Neural progenitor cell (in vitro differentiated cells): ENCODE results near the gene TTYH2. TPM values are rescaled to one million over a fixed set of nuclear protein-coding genes. Genes with fewer than 3 reads are reported as not detected.

Experiments used
- DNase-seq: peaks from one replicate; pipeline ENCODE4 v3.0.0-alpha.2; 2016; ENCODE audit warnings: low spot score
- H2AFZ ChIP-seq: fragments of 200-600 bp; sonication (generic); replicated peaks from 2 replicates; pipeline ENCODE4 v1.6.1; 2016; ENCODE audit warnings: antibody characterized with exemption
- H3F3A ChIP-seq: fragments of 200-600 bp; sonication (generic); 2 replicates; pipeline ENCODE4 v1.6.1; 2016; ENCODE audit warnings: antibody characterized with exemption, low read depth
- H3K27ac ChIP-seq: fragments of 200-600 bp; sonication (generic); 2 replicates; pipeline ENCODE4 v1.5.1; 2016; ENCODE audit warnings: mild to moderate bottlenecking
- H3K27me3 ChIP-seq: fragments of 200-600 bp; sonication (generic); 2 replicates; pipeline ENCODE4 v1.6.1; 2016; ENCODE audit warnings: mild to moderate bottlenecking, moderate library complexity
- H3K36me3 ChIP-seq: fragments of 200-600 bp; sonication (generic); 2 replicates; pipeline ENCODE4 v1.5.1; 2016
- H3K4me1 ChIP-seq: fragments of 200-600 bp; sonication (generic); 2 replicates; pipeline ENCODE4 v1.6.1; 2016; ENCODE audit warnings: mixed run types
- H3K4me2 ChIP-seq: fragments of 200-600 bp; sonication (generic); 2 replicates; pipeline ENCODE4 v1.6.1; 2016
- H3K4me3 ChIP-seq: fragments of 200-600 bp; sonication (generic); 2 replicates; pipeline ENCODE4 v1.5.1; 2016
- H3K79me2 ChIP-seq: fragments of 200-600 bp; sonication (generic); 2 replicates; pipeline ENCODE4 v1.6.1; 2016; ENCODE audit warnings: low read depth
- H3K9ac ChIP-seq: fragments of 200-600 bp; sonication (generic); 2 replicates; pipeline ENCODE4 v1.6.1; 2016
- H3K9me3 ChIP-seq: fragments of 200-600 bp; sonication (generic); 2 replicates; pipeline ENCODE4 v1.5.1; 2016; ENCODE audit warnings: low read depth
- H4K20me1 ChIP-seq: fragments of 200-600 bp; sonication (generic); 2 replicates; pipeline ENCODE4 v1.6.1; 2016; ENCODE audit warnings: low read depth
- H3K27ac Mint-ChIP-seq: 3 replicates; pipeline ENCODE4 v1.8.0; 2021; ENCODE audit warnings: mixed read lengths
- H3K27me3 Mint-ChIP-seq: 2 replicates; pipeline ENCODE4 v1.8.0; 2022; ENCODE audit warnings: low read depth, mild to moderate bottlenecking, inconsistent platforms, moderate library complexity, mixed read lengths; ENCODE audit not compliant: insufficient read depth
- H3K36me3 Mint-ChIP-seq: 3 replicates; pipeline ENCODE4 v1.8.0; 2021; ENCODE audit warnings: mixed read lengths
- H3K4me1 Mint-ChIP-seq: 3 replicates; pipeline ENCODE4 v1.8.0; 2021; ENCODE audit warnings: mixed read lengths
- H3K4me3 Mint-ChIP-seq: 3 replicates; pipeline ENCODE4 v1.8.0; 2021; ENCODE audit warnings: mild to moderate bottlenecking, moderate library complexity, mixed read lengths
- H3K9me3 Mint-ChIP-seq: 3 replicates; pipeline ENCODE4 v1.8.0; 2020; ENCODE audit warnings: mixed read lengths
- CTCF ChIP-seq: fragments of 200-600 bp; sonication (generic); IDR thresholded peaks from 2 replicates; pipeline ENCODE4 v1.5.1; 2017; ENCODE audit warnings: antibody characterized with exemption, mild to moderate bottlenecking
- EZH2 ChIP-seq: fragments of 200-600 bp; sonication (generic); IDR thresholded peaks from 2 replicates; pipeline ENCODE4 v1.6.1; 2017; ENCODE audit warnings: antibody characterized with exemption, mild to moderate bottlenecking, moderate library complexity
- EZH2phosphoT487 ChIP-seq: fragments of 200-600 bp; sonication (generic); IDR thresholded peaks from 2 replicates; pipeline ENCODE4 v1.6.1; 2017; ENCODE audit warnings: antibody characterized with exemption
- total RNA-seq: library from RNA; depleted of rRNA; stranded (reverse); fragments of >200 nt; gene quantifications from 2 replicates; pipeline ENCODE4 v1.2.3, GENCODE V29; 2015; ENCODE audit warnings: low replicate concordance

The TTYH2 gene
- total RNA-seq, 1 donor from 2014 or later, result 5.8 TPM

DNA sequence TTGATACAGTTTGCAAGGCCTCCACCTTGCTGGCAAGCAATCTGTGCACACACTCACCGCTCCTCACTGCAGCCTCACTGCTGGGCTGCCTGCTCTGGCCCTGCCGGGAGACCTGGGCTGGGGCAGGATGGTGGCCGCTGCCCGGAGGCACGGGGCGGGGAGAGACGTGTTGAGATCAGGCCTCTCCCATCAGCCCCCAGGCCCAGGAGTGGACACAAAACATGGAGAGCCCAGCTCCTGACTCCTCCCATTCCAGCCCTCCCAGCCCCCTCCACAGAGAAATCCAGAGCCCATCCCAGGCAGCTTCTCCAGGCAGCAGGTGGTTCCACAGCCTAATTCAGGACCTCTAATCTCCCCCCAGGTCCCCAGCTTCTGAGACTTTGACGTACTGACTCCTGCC lies 33.0 kb upstream of the TTYH2 start:
- peaks cover 3% of the 10 kb centered on the region for H3K9me3 Mint-ChIP-seq
- Histone ChIP-seq H2AFZ (peak overlapping the region; percentile 96), H3K9me3 (no peaks in the 10 kb centered on the region), H3K4me2 (no peak overlapping the region), H3K27ac (no peak overlapping the region), H3K9ac (no peak overlapping the region), H3K36me3 (no peaks in the 10 kb centered on the region), H3K79me2 (no peaks in the 10 kb centered on the region), H3K4me1 (peaks cover 16% of the 10 kb centered on the region), H3F3A (peaks cover 8% of the 10 kb centered on the region), H4K20me1 (no peaks in the 10 kb centered on the region), H3K4me3 (no peak overlapping the region), H3K27me3 (no peaks in the 10 kb centered on the region)
- H3K36me3 Mint-ChIP-seq, result no peaks in the 10 kb centered on the region
- peak overlapping the region; percentile 41 for H3K4me3 Mint-ChIP-seq
- TF ChIP-seq EZH2 (no peak), CTCF (no peak), EZH2phosphoT487 (no peak)
- DNase-seq, result peak; percentile 39
- H3K27me3 Mint-ChIP-seq, result peaks cover 12% of the 10 kb centered on the region
- H3K27ac Mint-ChIP-seq, result peak overlapping the region; percentile 23
- H3K4me1 Mint-ChIP-seq, result peaks cover 54% of the 10 kb centered on the region

GRCh38 chr17:74181341-74181740 lies 32.0 kb upstream of the TTYH2 start:
- Histone ChIP-seq H3K27ac (no peak overlapping the region), H3F3A (peaks cover 8% of the 10 kb centered on the region), H3K4me1 (peaks cover 16% of the 10 kb centered on the region), H3K79me2 (no peaks in the 10 kb centered on the region), H4K20me1 (no peaks in the 10 kb centered on the region), H3K9me3 (no peaks in the 10 kb centered on the region), H3K9ac (no peak overlapping the region), H3K4me3 (no peak overlapping the region), H3K27me3 (no peaks in the 10 kb centered on the region), H3K4me2 (no peak overlapping the region), H2AFZ (no peak overlapping the region), H3K36me3 (no peaks in the 10 kb centered on the region)
- no peak for DNase-seq
- H3K9me3 Mint-ChIP-seq, result peaks cover 3% of the 10 kb centered on the region
- peak overlapping the region; percentile 64 for H3K4me3 Mint-ChIP-seq
- H3K36me3 Mint-ChIP-seq, result no peaks in the 10 kb centered on the region
- H3K4me1 Mint-ChIP-seq, result peaks cover 48% of the 10 kb centered on the region
- peaks cover 13% of the 10 kb centered on the region for H3K27me3 Mint-ChIP-seq
- H3K27ac Mint-ChIP-seq, result no peak overlapping the region
- TF ChIP-seq EZH2 (no peak), EZH2phosphoT487 (no peak), CTCF (no peak)

GRCh38 chr17:74182041-74182723 lies 31.2 kb upstream of the TTYH2 start:
- peak overlapping the region; percentile 26 for H2AFZ ChIP-seq
- Mint-ChIP-seq H3K27ac (peak overlapping the region; percentile 57), H3K4me3 (no peak overlapping the region), H3K4me1 (peaks cover 45% of the 10 kb centered on the region), H3K27me3 (peaks cover 8% of the 10 kb centered on the region), H3K36me3 (no peaks in the 10 kb centered on the region), H3K9me3 (peaks cover 3% of the 10 kb centered on the region)
- no peak overlapping the region for H3K4me3 ChIP-seq
- no peaks in the 10 kb centered on the region for H3K36me3 ChIP-seq
- no peaks in the 10 kb centered on the region for H3K79me2 ChIP-seq
- no peak overlapping the region for H3K4me2 ChIP-seq
- no peaks in the 10 kb centered on the region for H3K27me3 ChIP-seq
- H4K20me1 ChIP-seq, result no peaks in the 10 kb centered on the region
- peaks cover 16% of the 10 kb centered on the region for H3K4me1 ChIP-seq
- no peak for DNase-seq
- no peaks in the 10 kb centered on the region for H3K9me3 ChIP-seq
- H3F3A ChIP-seq, result peaks cover 8% of the 10 kb centered on the region
- TF ChIP-seq EZH2 (no peak), EZH2phosphoT487 (no peak), CTCF (no peak)
- no peak overlapping the region for H3K27ac ChIP-seq
- no peak overlapping the region for H3K9ac ChIP-seq
